OCI-LY1 (cell line): ENCODE measurements around the gene NELFE.
"Not testable (repeated sequence)": the region's sequence is repeated elsewhere in the genome, so short reads cannot be mapped to it uniquely, and the experiment has no call there.

ENCODE experiments used
- CTCF ChIP-seq: fragments of 200-600 bp; sonication (generic), shearing (Covaris generic); IDR thresholded peaks from 2 replicates; pipeline ENCODE4 v1.5.1; 2017; ENCODE audit warnings: mild to moderate bottlenecking, antibody characterized with exemption, low read length, moderate library complexity, mixed read lengths
- EZH2 ChIP-seq: fragments of 200-600 bp; sonication (generic), shearing (Covaris generic); IDR thresholded peaks from 2 replicates; pipeline ENCODE4 v1.8.0; 2017; ENCODE audit warnings: borderline replicate concordance, mixed run types, mild to moderate bottlenecking, antibody characterized with exemption, low read length, moderate library complexity, mixed read lengths

- TF ChIP-seq CTCF, EZH2: not testable (repeated sequence)
Measured at GRCh38 chr6:32007086-32007485, 48.3 kb upstream of the NELFE start.
